ENCODE measurements around the gene SLC4A2.

SLC4A2 gene

GRCh38 chr7:151118108-151119054, 59.0 kb downstream of the SLC4A2 start:
- Histone ChIP-seq H3K9me3 (ENCODE audit: insufficient read depth, low read length) (no peaks in the 10 kb centered on the region), H3K36me3 (replicated peaks; ENCODE audit: low read depth, low read length) (no peaks in the 10 kb centered on the region), H3K27me3 (ENCODE audit: low read depth, low read length) (no peaks in the 10 kb centered on the region), H3K4me1 (ENCODE audit: low read length) (no peaks in the 10 kb centered on the region), H3K27ac (ENCODE audit: low read length) (no peak overlapping the region), H3K9ac (ENCODE audit: low read length) (no peak overlapping the region), H4K20me1 (ENCODE audit: insufficient read depth, low read length) (peaks cover 14% of the 10 kb centered on the region), H2AFZ (ENCODE audit: low read depth, low read length) (no peak overlapping the region), H3K4me2 (ENCODE audit: low read length) (no peak overlapping the region), H3K79me2 (ENCODE audit: low read length) (no peaks in the 10 kb centered on the region; the same call in 1 of the 2 replicates), H3K4me3 (ENCODE audit: low read length) (no peak overlapping the region)
- TF ChIP-seq EZH2phosphoT487 (IDR thresholded peaks at IDR 0.05; ENCODE audit: low read depth): no peak
- TF ChIP-seq, protein P1, sequence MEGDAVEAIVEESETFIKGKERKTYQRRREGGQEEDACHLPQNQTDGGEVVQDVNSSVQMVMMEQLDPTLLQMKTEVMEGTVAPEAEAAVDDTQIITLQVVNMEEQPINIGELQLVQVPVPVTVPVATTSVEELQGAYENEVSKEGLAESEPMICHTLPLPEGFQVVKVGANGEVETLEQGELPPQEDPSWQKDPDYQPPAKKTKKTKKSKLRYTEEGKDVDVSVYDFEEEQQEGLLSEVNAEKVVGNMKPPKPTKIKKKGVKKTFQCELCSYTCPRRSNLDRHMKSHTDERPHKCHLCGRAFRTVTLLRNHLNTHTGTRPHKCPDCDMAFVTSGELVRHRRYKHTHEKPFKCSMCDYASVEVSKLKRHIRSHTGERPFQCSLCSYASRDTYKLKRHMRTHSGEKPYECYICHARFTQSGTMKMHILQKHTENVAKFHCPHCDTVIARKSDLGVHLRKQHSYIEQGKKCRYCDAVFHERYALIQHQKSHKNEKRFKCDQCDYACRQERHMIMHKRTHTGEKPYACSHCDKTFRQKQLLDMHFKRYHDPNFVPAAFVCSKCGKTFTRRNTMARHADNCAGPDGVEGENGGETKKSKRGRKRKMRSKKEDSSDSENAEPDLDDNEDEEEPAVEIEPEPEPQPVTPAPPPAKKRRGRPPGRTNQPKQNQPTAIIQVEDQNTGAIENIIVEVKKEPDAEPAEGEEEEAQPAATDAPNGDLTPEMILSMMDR (IDR thresholded peaks at IDR 0.05; ENCODE audit: low read depth, low read length): no peak

- H3K36me3 ChIP-seq (replicated peaks; ENCODE audit: low read depth, low read length): no peaks in the 10 kb centered on the region
Observed at GRCh38 chr7:151119055-151119415, 59.6 kb downstream of the SLC4A2 start.

GRCh38 chr7:151119902-151120301, 60.5 kb downstream of the SLC4A2 start:
- no peak overlapping the region for H3K27ac ChIP-seq (ENCODE audit: low read length)
- no peaks in the 10 kb centered on the region for H3K4me1 ChIP-seq (ENCODE audit: low read length)
- H3K36me3 ChIP-seq (replicated peaks; ENCODE audit: low read depth, low read length): no peaks in the 10 kb centered on the region
- no peak overlapping the region for H2AFZ ChIP-seq (ENCODE audit: low read depth, low read length)
- no peaks in the 10 kb centered on the region for H3K27me3 ChIP-seq (ENCODE audit: low read depth, low read length)
- no peak overlapping the region for H3K9ac ChIP-seq (ENCODE audit: low read length)
- H3K4me3 ChIP-seq (ENCODE audit: low read length): no peak overlapping the region
- H4K20me1 ChIP-seq (ENCODE audit: insufficient read depth, low read length): peaks cover 21% of the 10 kb centered on the region
- TF ChIP-seq EZH2phosphoT487 (IDR thresholded peaks at IDR 0.05; ENCODE audit: low read depth): no peak
- TF ChIP-seq, protein P1 (IDR thresholded peaks at IDR 0.05; ENCODE audit: low read depth, low read length): no peak
- no peaks in the 10 kb centered on the region for H3K9me3 ChIP-seq (ENCODE audit: insufficient read depth, low read length)
- H3K4me2 ChIP-seq (ENCODE audit: low read length): no peak overlapping the region
- no peaks in the 10 kb centered on the region for H3K79me2 ChIP-seq (ENCODE audit: low read length)

More at GRCh38 chr7:151119055-151119415, 59.6 kb downstream of the SLC4A2 start:
- Histone ChIP-seq H2AFZ (ENCODE audit: low read depth, low read length) (no peak overlapping the region), H3K9me3 (ENCODE audit: insufficient read depth, low read length) (no peaks in the 10 kb centered on the region), H3K27me3 (ENCODE audit: low read depth, low read length) (no peaks in the 10 kb centered on the region), H4K20me1 (ENCODE audit: insufficient read depth, low read length) (peaks cover 14% of the 10 kb centered on the region), H3K79me2 (ENCODE audit: low read length) (no peaks in the 10 kb centered on the region), H3K4me2 (ENCODE audit: low read length) (no peak overlapping the region), H3K27ac (ENCODE audit: low read length) (no peak overlapping the region), H3K4me3 (ENCODE audit: low read length) (no peak overlapping the region), H3K4me1 (ENCODE audit: low read length) (no peaks in the 10 kb centered on the region), H3K9ac (ENCODE audit: low read length) (no peak overlapping the region)
- no peak for TF ChIP-seq EZH2phosphoT487 (IDR thresholded peaks at IDR 0.05; ENCODE audit: low read depth)
- TF ChIP-seq, protein P1 (IDR thresholded peaks at IDR 0.05; ENCODE audit: low read depth, low read length): no peak

DNA sequence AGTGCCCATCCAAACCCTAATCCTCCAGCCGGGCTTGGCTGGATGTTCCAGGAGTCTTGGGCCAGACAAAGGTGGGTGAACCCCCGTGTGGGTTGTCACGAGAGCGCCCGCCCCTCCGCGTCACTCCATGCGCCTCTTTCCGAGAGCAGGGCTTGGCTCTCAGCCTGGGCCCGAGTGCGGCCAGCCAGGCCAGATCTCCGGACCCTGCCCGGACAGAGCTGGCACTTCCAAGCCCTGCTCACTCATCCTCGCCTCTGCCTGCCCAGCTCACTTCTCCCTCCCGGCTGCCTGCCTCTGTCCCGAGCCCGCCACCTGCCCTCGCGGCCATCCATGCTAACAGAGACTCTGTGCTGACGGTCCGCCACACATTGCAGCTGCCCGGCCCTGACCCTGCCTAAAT, 61.5 kb downstream of the SLC4A2 start:
- H3K36me3 ChIP-seq (replicated peaks; ENCODE audit: low read depth, low read length): no peaks in the 10 kb centered on the region
- no peak overlapping the region for H3K4me3 ChIP-seq (ENCODE audit: low read length)
- H3K27me3 ChIP-seq (ENCODE audit: low read depth, low read length): no peaks in the 10 kb centered on the region
- no peak overlapping the region for H3K9ac ChIP-seq (ENCODE audit: low read length)
- no peaks in the 10 kb centered on the region for H3K9me3 ChIP-seq (ENCODE audit: insufficient read depth, low read length)
- no peak overlapping the region for H3K27ac ChIP-seq (ENCODE audit: low read length)
- H3K79me2 ChIP-seq (ENCODE audit: low read length): no peaks in the 10 kb centered on the region
- no peaks in the 10 kb centered on the region for H3K4me1 ChIP-seq (ENCODE audit: low read length)
- H2AFZ ChIP-seq (ENCODE audit: low read depth, low read length): no peak overlapping the region
- no peak for TF ChIP-seq EZH2phosphoT487 (IDR thresholded peaks at IDR 0.05; ENCODE audit: low read depth)
- TF ChIP-seq, protein P1 (IDR thresholded peaks at IDR 0.05; ENCODE audit: low read depth, low read length): no peak
- H4K20me1 ChIP-seq (ENCODE audit: insufficient read depth, low read length): peaks cover 19% of the 10 kb centered on the region
- no peak overlapping the region for H3K4me2 ChIP-seq (ENCODE audit: low read length)

All from OCI-LY3 (cell line).